Liver (tissue), 5 donors: ENCODE measurements around the gene FMO4. TPM values are rescaled to one million over a fixed set of nuclear protein-coding genes. Genes with fewer than 3 reads are reported as not detected.

Experiments used
- polyA plus RNA-seq, 2 donors: library from polyadenylated mRNA; stranded (reverse) in 1 of 2; unstranded in 1 of 2; fragments of 200-250 nt in 1 of 2; fragments of >200 nt in 1 of 2; fragmentation: Nextera tagmentation in 1 of 2; extraction: Ambion mirVana in 1 of 2; gene quantifications; one replicate each; pipeline versions ENCODE4 v1.2.1 to v1.2.3, GENCODE V29; 2013 to 2015
- small RNA-seq: library from RNA; depleted of rRNA; stranded (forward); fragments of <200 nt; gene quantifications from one replicate; pipeline ENCODE3, GENCODE V24; 2014
- total RNA-seq, 2 donors: library from RNA; depleted of rRNA; stranded (reverse); fragments of >200 nt; gene quantifications; one replicate each; pipeline ENCODE4 v1.2.3, GENCODE V29; 2014
- donor health status: healthy.
- donor health status: healthy.
- donor health status: healthy.

The FMO4 gene
- total and polyA plus RNA-seq, 4 donors, result 7.2 to 26.9 (median 9.3) TPM

Small RNA genes lying within 50 kb of the gene (small RNA-seq; reads per million reads assigned to genes)
- gene SRP14P4, result not detected

Other genes starting within 250 kb of the FMO4 start
- 100 to 1,000 TPM in 1 of 2 donors, 10 to 100 TPM in 1; 11.1 to 276 TPM for gene FMO3, start 223.3 kb upstream of the FMO4 start, total RNA-seq
- 100 to 1,000 TPM in 1 of 2 donors, 10 to 100 TPM in 1; 99.5 to 147 TPM for gene FMO3, start 223.3 kb upstream of the FMO4 start, polyA plus RNA-seq
- under 1 TPM; 0.14 to 0.84 TPM for gene FMO2, start 128.9 kb upstream of the FMO4 start, total RNA-seq
- gene FMO2, start 128.9 kb upstream of the FMO4 start, polyA plus RNA-seq, result 1 to 10 TPM; 1.4 to 1.6 TPM
- gene FMO1, start 65.7 kb upstream of the FMO4 start, total RNA-seq, result 10 to 100 TPM in 1 of 2 donors, under 1 TPM in 1; 0.33 to 26.3 TPM
- gene FMO1, start 65.7 kb upstream of the FMO4 start, polyA plus RNA-seq, result under 1 TPM; 0.13 to 0.90 TPM
- 10 to 100 TPM; 33.6 to 35.1 TPM for gene PRRC2C, start 171.3 kb downstream of the FMO4 start, total RNA-seq
- 10 to 100 TPM; 13.6 to 41.9 TPM for gene PRRC2C, start 171.3 kb downstream of the FMO4 start, polyA plus RNA-seq